Measurements from ENCODE around the gene DUSP15. TPM values are rescaled to one million over a fixed set of nuclear protein-coding genes. Genes with fewer than 3 reads are reported as not detected.

The DUSP15 gene
- polyA plus RNA-seq, 3 donors, result not detected

DNA sequence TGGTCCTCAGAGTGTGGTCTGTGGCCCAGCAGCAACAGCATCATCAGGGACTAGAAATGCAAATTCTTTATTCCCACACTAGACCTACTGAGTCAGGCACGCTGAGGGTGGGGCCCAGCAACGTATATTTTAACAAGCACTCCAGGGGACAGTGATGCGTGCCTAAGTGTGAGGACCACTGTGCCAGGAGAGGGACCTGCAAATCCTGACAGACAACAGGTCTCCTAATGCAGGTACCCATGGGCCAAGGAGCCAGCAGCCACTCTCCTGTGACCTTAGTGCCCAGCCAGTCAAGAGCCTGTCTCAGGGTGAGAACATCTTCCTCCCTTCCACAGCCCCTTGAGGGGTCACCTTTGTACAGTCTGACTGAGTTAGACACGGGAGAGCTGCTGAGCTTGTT lies 59.1 kb downstream of the DUSP15 start:
- peaks cover 1 to 3% (median 2%) of the 10 kb centered on the region in 3 donors for H3K27me3 Mint-ChIP-seq (ENCODE audit: low read depth in 3 of 3)
- H3K4me1 ChIP-seq (ENCODE audit: control insufficient read depth in 1 of 2, insufficient read depth in 2 of 2, low read length in 2 of 2), result peaks cover 7 to 10% of the 10 kb centered on the region in 2 donors
- H3K9ac ChIP-seq (ENCODE audit: insufficient read depth, low read length, poor library complexity, severe bottlenecking), result no peak overlapping the region
- 100% methylated on average over 3 of the region's 4 CpGs for WGBS (ENCODE audit: insufficient coverage)
- H3K36me3 Mint-ChIP-seq, result peaks cover 25 to 28% of the 10 kb centered on the region in 2 donors
- peaks cover 16% of the 10 kb centered on the region for H3K4me1 Mint-ChIP-seq
- no peak for TF ChIP-seq CTCF (IDR thresholded peaks at IDR 0.05)
- H3K9me3 Mint-ChIP-seq, result no peaks in the 10 kb centered on the region
- no peak for DNase-seq
- H3K36me3 ChIP-seq (replicated peaks in 1 of 2; ENCODE audit: control insufficient read depth in 1 of 2, insufficient read depth in 2 of 2, low read length in 2 of 2), result peaks cover 6 to 23% of the 10 kb centered on the region in 2 donors
- no peak overlapping the region for H3K4me2 ChIP-seq (replicated peaks; ENCODE audit: extremely low read depth, low read length, poor library complexity, severe bottlenecking)
- no peaks in the 10 kb centered on the region for H4K20me1 ChIP-seq (ENCODE audit: insufficient read depth, low read length)
- H3K9me3 ChIP-seq (replicated peaks in 1 of 2; ENCODE audit: control insufficient read depth in 1 of 2, insufficient read depth in 1 of 2, low read length in 2 of 2), result no peaks in the 10 kb centered on the region
- H3K27ac Mint-ChIP-seq, result no peak overlapping the region
- H3K4me3 Mint-ChIP-seq, result no peak overlapping the region
- no peak overlapping the region for H3K27ac ChIP-seq (ENCODE audit: low read depth in 1 of 2, low read length in 2 of 2)
- H3K27me3 ChIP-seq (ENCODE audit: control insufficient read depth in 2 of 2, insufficient read depth in 2 of 2, low read length in 2 of 2), result no peaks in the 10 kb centered on the region
- H3K4me3 ChIP-seq (replicated peaks in 1 of 3; ENCODE audit: low read depth in 2 of 3, low read length in 3 of 3), result no peak overlapping the region
- H3K79me2 ChIP-seq (ENCODE audit: insufficient read depth, low read length), result no peaks in the 10 kb centered on the region
- intact Hi-C loops (cut with micrococcal nuclease), result no loop called here
- no peak overlapping the region for H2AFZ ChIP-seq (ENCODE audit: insufficient read depth, low read depth, low read length, poor library complexity, severe bottlenecking)

Small RNA genes lying within 50 kb of the gene (small RNA-seq; reads per million reads assigned to genes)
- gene RNU1-94P (ENCODE audit: insufficient read length, low read depth), result 15.8 reads per million, percentile 84 among the genes with 10 or more reads in this experiment

Other genes with a start within 250 kb of the DUSP15 start
- not detected for gene COX4I2, start 232.6 kb downstream of the DUSP15 start, polyA plus RNA-seq
- 10 to 100 TPM; 12.4 to 16.8 (median 14.3) TPM for gene BCL2L1, start 147.7 kb downstream of the DUSP15 start, polyA plus RNA-seq
- under 1 TPM in 1 of 3 donors, not detected in 2; 0.06 TPM for gene TPX2, start 131.2 kb downstream of the DUSP15 start, polyA plus RNA-seq
- not detected for gene MYLK2, start 51.2 kb downstream of the DUSP15 start, polyA plus RNA-seq
- gene FOXS1, start 24.9 kb downstream of the DUSP15 start, polyA plus RNA-seq, result not detected
- under 1 TPM in 1 of 3 donors, not detected in 2; 0.21 TPM for gene TTLL9, start 107 bp upstream of the DUSP15 start, polyA plus RNA-seq
- gene PDRG1, start 81.5 kb upstream of the DUSP15 start, polyA plus RNA-seq, result 1 to 10 TPM; 3.5 to 4.4 (median 3.7) TPM
- gene XKR7, start 97.6 kb upstream of the DUSP15 start, polyA plus RNA-seq, result under 1 TPM in 2 of 3 donors, not detected in 1; 0.02 to 0.43 TPM
- not detected for gene CCM2L, start 139.9 kb upstream of the DUSP15 start, polyA plus RNA-seq
- 100 to 1,000 TPM; 430 to 688 (median 526) TPM for gene HCK, start 181.7 kb upstream of the DUSP15 start, polyA plus RNA-seq
- 10 to 100 TPM; 49.7 to 78.5 (median 78.3) TPM for gene TM9SF4, start 239.2 kb upstream of the DUSP15 start, polyA plus RNA-seq

Data from CD14-positive monocyte (primary cell).